Tibial artery (tissue), 4 donors: Measurements from ENCODE around the gene BAZ1B.
"Not testable (repeated sequence)": the region's sequence is repeated elsewhere in the genome, so short reads cannot be mapped to it uniquely, and the experiment has no call there.

ENCODE experiments used
- DNase-seq, 2 donors: peaks; one replicate each; pipeline ENCODE4 v3.0.0-alpha.2; 2019
- H3K27ac ChIP-seq, 2 donors: fragments of 200-600 bp; sonication (generic) in 1 of 2; 1 replicate in 1 of 2; 2 replicates in 1 of 2; pipeline ENCODE4 v1.5.1; 2018 to 2019; ENCODE audit warnings: mild to moderate bottlenecking in 1 of 2
- H3K27me3 ChIP-seq, 2 donors: fragments of 200-600 bp; sonication (generic) in 1 of 2; one replicate each; pipeline versions ENCODE4 v1.5.1 to v1.6.0; 2016 to 2019
- H3K36me3 ChIP-seq, 3 donors: fragments of 200-600 bp; sonication (generic) in 2 of 3; one replicate each; pipeline ENCODE4 v1.5.1; 2016 to 2019; ENCODE audit warnings: mild to moderate bottlenecking in 2 of 3
- H3K4me1 ChIP-seq, 4 donors: fragments of 200-600 bp; sonication (generic) in 2 of 4; 1 replicate in 3 of 4; 2 replicates in 1 of 4; pipeline ENCODE4 v1.5.1; 2016 to 2019
- H3K4me3 ChIP-seq, 2 donors: fragments of 200-600 bp; sonication (generic) in 1 of 2; 1 replicate in 1 of 2; 2 replicates in 1 of 2; pipeline ENCODE4 v1.5.1; 2018 to 2019; ENCODE audit warnings: mild to moderate bottlenecking in 2 of 2
- H3K9me3 ChIP-seq, 3 donors: fragments of 200-600 bp; sonication (generic) in 1 of 3; one replicate each; pipeline ENCODE4 v1.5.1; 2016 to 2019
- intact Hi-C: fragments of 100-400 bp; cut with DNase I; formaldehyde crosslinking; loops from one replicate; pipeline ENCODE4 v1.15.0; 2023; ENCODE audit warnings: low total_unique reads
- TF ChIP-seq, protein P1 (sequence below), 2 experiments: fragments of 200-600 bp in 1 of 2; fragments of 450-650 bp in 1 of 2; IDR thresholded peaks; one replicate each; pipeline ENCODE4 v1.5.1; 2017 to 2019; ENCODE audit warnings: antibody characterized with exemption in 2 of 2, mild to moderate bottlenecking in 1 of 2, moderate library complexity in 1 of 2

BAZ1B gene

DNA sequence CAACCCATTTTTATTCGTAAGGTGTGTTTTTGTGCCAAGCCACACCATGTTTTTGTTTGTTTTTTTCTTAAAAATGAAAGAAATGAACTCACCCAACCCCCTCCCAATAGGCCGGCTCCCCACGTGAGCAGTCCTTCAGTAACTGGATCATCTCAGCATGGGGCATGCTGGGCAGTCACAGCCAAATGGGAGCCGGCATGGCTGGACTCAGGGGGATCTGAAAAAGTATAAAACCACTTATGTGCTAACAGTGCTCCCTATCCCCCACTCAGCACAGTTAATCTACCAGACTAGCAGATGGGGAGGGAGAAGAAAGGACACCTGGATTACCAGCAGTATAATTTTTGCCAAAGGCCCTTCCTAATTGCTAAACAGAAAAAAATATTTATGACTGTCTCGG is 39.3 kb downstream of the BAZ1B start:
- H3K27me3 ChIP-seq = no peaks in the 10 kb centered on the region
- TF ChIP-seq, protein P1, sequence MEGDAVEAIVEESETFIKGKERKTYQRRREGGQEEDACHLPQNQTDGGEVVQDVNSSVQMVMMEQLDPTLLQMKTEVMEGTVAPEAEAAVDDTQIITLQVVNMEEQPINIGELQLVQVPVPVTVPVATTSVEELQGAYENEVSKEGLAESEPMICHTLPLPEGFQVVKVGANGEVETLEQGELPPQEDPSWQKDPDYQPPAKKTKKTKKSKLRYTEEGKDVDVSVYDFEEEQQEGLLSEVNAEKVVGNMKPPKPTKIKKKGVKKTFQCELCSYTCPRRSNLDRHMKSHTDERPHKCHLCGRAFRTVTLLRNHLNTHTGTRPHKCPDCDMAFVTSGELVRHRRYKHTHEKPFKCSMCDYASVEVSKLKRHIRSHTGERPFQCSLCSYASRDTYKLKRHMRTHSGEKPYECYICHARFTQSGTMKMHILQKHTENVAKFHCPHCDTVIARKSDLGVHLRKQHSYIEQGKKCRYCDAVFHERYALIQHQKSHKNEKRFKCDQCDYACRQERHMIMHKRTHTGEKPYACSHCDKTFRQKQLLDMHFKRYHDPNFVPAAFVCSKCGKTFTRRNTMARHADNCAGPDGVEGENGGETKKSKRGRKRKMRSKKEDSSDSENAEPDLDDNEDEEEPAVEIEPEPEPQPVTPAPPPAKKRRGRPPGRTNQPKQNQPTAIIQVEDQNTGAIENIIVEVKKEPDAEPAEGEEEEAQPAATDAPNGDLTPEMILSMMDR (IDR thresholded peaks at IDR 0.05) = no peak
- no peaks in the 10 kb centered on the region for H3K4me1 ChIP-seq
- no peak overlapping the region for H3K4me3 ChIP-seq
- no peaks in the 10 kb centered on the region for H3K9me3 ChIP-seq
- H3K36me3 ChIP-seq = peaks cover 27 to 71% (median 51%) of the 10 kb centered on the region in 3 donors
- no peak for DNase-seq
- no peak overlapping the region for H3K27ac ChIP-seq
- intact Hi-C loops = no loop called here

DNA sequence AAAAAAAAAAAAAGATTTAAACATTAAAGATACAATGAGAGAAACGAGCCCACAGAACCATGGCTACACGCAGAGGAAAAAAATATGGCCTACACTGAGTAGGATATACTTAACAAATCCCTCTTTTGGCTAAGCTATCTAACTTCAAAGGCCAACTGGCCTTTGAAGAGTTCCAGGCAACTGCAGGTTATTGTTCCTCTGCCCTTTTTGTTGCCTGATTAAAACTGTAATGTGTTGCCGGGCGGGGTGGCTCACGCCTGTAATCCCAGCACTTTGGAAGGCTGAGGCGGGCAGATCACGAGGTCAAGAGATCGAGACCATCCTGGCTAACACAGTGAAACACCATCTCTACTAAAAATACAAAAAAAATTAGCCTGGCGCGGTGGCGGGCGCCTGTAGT is 40.6 kb downstream of the BAZ1B start:
- H3K27me3 ChIP-seq, H3K4me1 ChIP-seq, intact Hi-C loops, H3K4me3 ChIP-seq, H3K27ac ChIP-seq, DNase-seq, H3K9me3 ChIP-seq: not testable (repeated sequence)
- peaks cover 29 to 71% (median 63%) of the 10 kb centered on the region in 3 donors for H3K36me3 ChIP-seq

DNA sequence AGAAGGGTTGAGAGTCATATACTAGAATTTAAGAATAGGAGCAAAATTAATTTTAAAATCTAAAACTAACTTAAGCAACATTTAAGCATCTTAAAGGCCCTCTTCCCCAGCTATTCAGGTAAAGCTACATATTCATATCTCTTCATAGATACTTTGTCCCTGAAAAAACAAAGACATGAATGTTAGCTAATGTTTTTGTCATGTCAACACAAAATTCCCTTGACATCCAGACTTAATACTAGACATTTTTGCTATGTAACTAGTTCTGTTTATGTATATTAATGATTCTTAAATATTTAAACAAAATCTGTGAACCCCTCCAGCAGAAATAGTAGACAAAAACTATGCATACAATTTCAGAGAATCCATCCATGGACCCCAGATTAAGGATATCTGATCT is 43.5 kb downstream of the BAZ1B start:
- DNase-seq = no peak
- Histone ChIP-seq H3K9me3 (no peaks in the 10 kb centered on the region), H3K27ac (no peak overlapping the region), H3K4me3 (no peak overlapping the region), H3K4me1 (no peaks in the 10 kb centered on the region), H3K36me3 (peaks cover 42 to 74% (median 70%) of the 10 kb centered on the region in 3 donors), H3K27me3 (no peaks in the 10 kb centered on the region)
- intact Hi-C loops = no loop called here
- TF ChIP-seq, protein P1 (IDR thresholded peaks at IDR 0.05) = no peak

DNA sequence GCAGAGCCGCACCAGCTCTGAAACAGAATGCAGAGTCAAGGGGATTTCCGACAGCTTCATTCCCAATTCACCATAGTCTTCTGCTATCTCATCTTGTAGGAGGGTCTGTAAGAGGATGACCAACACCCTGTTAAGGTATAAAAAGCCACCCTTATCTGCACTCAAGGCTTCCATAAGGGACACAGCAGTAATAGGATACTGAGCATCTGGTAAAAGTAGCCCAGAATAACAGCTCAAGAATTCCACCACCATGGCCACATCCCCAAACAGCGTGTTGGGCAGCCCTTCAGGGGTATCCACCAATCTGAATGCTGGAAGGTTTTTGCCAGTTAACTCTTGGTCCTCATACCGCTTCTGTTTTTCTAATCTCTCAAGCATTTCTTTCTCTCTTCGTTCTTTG is 44.7 kb downstream of the BAZ1B start:
- intact Hi-C loops = no loop called here
- Histone ChIP-seq H3K27me3 (no peaks in the 10 kb centered on the region), H3K4me3 (no peak overlapping the region), H3K27ac (no peak overlapping the region), H3K36me3 (peaks cover 46 to 77% (median 63%) of the 10 kb centered on the region in 3 donors), H3K4me1 (no peaks in the 10 kb centered on the region), H3K9me3 (no peaks in the 10 kb centered on the region)
- DNase-seq = no peak
- TF ChIP-seq, protein P1 (IDR thresholded peaks at IDR 0.05) = no peak

DNA sequence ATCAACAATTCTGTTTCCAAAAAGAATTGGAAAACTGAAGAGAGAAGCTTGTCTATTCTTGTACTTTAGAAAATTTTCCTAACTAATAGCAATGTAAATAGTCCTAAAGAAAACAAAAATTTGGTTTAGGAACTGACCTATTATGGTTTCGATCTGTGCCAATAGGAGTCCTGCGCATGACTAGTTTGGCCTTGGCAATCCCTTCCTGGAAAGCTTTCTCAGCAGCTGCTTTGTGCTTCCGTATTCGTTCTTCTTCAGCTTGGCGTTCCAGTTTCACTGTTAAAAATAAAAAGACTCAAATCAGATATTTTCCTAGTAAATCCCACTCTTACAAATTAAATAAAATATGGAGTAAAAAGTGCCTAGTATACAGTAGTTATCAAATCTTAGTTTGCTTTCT is 51.9 kb downstream of the BAZ1B start:
- intact Hi-C loops = no loop called here

DNA sequence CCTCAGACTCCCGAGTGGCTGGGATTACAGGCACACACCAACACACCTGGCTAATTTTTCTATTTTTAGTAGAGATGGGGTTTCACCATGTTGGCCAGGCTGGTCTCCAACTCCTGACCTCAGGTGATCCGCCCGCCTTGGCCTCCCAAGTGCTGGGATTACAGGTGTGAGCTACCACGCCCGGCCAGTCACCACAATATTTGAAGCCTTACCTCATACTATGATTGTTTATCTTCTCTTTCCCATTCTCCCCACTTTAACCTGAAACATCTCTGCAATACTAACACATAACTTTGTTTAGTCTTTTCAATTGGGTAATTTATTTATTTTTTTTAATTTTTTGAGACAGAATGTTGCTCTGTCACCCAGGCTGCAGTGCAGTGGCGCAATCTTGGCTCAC is 55.0 kb downstream of the BAZ1B start:
- intact Hi-C loops, H3K9me3 ChIP-seq, H3K4me3 ChIP-seq, DNase-seq, H3K27me3 ChIP-seq, H3K4me1 ChIP-seq, H3K27ac ChIP-seq: not testable (repeated sequence)
- H3K36me3 ChIP-seq = peaks cover 82 to 92% (median 85%) of the 10 kb centered on the region in 3 donors

More for the DNA sequence above, 51.9 kb downstream of the BAZ1B start:
- H3K27me3 ChIP-seq = no peaks in the 10 kb centered on the region
- no peak overlapping the region for H3K27ac ChIP-seq
- H3K36me3 ChIP-seq = peaks cover 69 to 90% (median 72%) of the 10 kb centered on the region in 3 donors
- TF ChIP-seq, protein P1 (IDR thresholded peaks at IDR 0.05) = no peak
- H3K4me3 ChIP-seq = no peak overlapping the region
- no peak for DNase-seq
- no peaks in the 10 kb centered on the region for H3K9me3 ChIP-seq
- H3K4me1 ChIP-seq = no peaks in the 10 kb centered on the region

DNA sequence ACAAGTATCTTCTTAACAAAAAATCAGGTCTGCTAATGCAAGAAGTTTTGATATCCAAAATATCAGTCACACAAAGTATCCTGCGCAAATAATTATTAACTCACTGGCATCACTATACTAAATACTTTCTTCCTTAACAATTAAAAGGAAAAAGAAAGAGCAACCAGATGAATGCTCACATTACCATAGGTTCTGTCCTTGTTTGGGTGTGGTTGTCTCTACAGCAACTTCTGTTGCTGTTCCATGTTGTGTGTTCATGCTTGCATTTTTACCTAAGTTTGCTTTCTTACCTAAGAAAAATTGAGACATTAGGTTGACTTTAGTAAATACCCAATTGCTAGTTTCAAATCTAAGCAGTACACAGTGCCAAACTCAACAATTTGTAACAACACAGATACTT is 56.0 kb downstream of the BAZ1B start:
- H3K9me3 ChIP-seq = no peaks in the 10 kb centered on the region
- H3K27ac ChIP-seq = no peak overlapping the region
- H3K36me3 ChIP-seq = peaks cover 92 to 98% (median 95%) of the 10 kb centered on the region in 3 donors
- H3K4me1 ChIP-seq = no peaks in the 10 kb centered on the region
- H3K27me3 ChIP-seq = no peaks in the 10 kb centered on the region
- no peak for DNase-seq
- no peak overlapping the region for H3K4me3 ChIP-seq
- TF ChIP-seq, protein P1 (IDR thresholded peaks at IDR 0.05) = no peak
- intact Hi-C loops = no loop called here
